ENCODE results near the gene C19orf38.

DNA sequence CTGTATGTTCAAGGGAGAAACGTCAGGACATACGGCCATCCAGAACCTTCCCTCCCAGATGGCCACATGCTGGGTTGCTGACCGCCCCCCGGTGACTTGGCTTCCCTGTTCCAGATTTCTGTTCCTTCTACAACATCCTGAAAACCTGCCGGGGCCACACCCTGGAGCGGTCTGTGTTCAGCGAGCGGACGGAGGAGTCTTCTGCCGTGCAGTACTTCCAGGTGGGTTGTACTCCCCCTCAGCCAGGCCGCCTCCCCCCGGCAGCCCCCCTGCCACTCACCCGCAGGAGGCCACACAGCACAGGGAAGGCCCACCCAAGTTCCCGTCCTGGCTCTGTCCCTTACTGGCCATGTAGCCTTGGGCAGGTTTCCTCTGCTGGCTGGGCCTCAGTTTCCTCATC, 59.7 kb downstream of the C19orf38 start:
- TF ChIP-seq POLR2A (IDR thresholded peaks at IDR 0.05; ENCODE audit: low read length) = no peak
- no peak for TF ChIP-seq GATA1 (IDR thresholded peaks at IDR 0.05; ENCODE audit: low read depth, low read length)
